Activated CD4-positive, CD25-positive, alpha-beta regulatory T cell treated with anti-CD3 and anti-CD28 coated beads, Interleukin-2, amount 50 U/mL, for 16 hours (primary cell): ENCODE results near the gene FBXL7.

ENCODE experiments used
- DNase-seq: peaks from one replicate; pipeline ENCODE4 v3.0.0-alpha.2; 2020; ENCODE audit warnings: low read depth, low spot score

Gene FBXL7

DNA sequence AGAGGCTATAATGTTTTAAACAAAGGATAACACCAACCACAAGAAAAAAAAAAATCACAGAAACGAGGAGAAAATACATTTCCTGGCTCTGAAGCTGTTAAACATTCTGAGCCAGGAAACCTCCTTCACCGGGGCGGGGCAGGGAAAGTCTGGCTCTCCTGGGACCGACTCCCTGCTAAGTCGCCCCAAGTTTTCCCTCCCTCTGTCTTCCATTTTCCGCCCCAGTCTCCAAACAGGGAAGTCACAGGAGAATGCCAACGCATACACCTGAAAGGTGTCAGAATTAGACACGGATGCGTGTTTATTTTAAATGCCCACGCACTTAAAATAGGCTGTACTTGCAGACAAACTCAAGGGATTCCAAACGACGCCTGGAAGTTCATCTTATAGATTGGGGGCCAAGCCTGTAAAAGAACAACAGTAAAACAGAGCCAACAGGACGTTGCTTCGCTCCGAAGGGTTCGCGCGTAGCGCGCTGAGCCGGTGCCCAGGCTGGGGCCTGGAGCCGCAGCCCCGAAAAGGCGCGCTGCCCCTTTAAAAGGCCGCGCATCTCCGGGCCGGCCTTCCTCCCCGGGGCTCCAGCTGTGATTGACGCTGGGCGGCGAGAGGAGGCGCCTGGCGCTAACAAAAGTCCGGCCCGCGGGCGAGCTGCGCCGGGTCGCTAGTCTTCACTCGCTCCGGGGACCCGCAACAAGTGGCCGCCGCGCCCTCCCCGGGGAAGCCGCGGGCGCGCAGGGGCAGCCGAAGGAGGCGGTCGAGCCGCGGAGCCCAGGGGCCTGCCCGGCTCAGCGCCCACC lies at the start of gene FBXL7:
FBXL7 (plus strand) TSS at position 653 of the 797 bp plus-strand sequence.
- no peak for DNase-seq

DNA sequence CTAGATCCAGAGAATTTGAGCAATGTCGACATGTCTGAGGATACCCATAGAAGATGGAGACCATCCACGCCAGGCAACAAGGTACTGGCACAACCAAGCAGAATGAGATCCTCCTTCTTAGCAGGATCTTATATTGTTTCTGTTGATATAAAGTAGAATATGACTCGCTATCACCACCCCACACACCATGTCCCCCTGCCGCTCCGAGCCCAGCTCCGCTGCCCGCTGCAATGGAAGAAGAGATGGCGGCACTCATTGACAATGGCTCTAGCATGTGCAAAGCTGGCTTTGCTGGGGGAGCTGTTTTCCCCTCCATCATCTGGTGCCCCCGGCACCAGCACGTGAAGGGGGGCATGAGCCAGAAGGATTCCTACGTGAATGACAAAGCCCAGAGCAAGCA lies 49.5 kb upstream of the FBXL7 start:
- no peak for DNase-seq

DNA sequence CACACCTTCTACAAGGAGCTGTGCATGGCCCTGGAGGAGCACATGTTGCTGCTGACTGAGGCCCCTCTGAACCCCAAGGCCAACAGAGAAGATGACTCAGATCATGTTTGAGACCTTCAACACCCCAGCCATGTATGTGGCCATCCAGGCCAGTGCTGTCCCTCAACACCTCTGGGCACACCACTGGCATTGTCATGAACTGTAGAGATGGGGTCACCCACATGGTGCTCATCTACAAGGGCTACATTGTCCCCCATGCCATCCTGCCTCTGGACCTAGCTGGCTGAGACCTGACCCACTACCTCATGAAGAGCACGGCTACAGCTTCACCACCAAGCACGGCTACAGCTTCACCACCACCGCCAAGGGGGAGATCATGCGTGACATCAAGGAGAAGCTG lies 49.0 kb upstream of the FBXL7 start:
- no peak for DNase-seq

DNA sequence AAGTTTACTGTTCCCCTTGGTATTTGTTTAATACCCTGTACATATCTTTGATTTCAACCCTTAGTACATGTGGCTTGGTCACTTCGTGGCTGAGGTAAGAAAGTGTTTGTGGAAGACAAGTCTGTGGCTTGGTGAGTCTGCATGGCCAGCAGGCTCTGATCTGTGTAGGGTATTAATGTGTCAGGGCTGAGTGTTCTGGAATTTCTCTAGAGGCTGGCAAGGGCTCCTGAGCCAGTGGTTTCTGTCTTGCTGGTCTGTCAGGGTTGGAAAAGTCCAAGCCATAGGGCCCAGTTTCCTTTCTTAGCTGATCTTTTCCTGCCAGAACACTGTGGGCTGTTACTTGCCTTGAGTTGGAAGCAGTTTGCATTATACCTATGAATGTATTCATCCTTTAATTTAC lies 48.0 kb upstream of the FBXL7 start:
- DNase-seq = no peak

DNA sequence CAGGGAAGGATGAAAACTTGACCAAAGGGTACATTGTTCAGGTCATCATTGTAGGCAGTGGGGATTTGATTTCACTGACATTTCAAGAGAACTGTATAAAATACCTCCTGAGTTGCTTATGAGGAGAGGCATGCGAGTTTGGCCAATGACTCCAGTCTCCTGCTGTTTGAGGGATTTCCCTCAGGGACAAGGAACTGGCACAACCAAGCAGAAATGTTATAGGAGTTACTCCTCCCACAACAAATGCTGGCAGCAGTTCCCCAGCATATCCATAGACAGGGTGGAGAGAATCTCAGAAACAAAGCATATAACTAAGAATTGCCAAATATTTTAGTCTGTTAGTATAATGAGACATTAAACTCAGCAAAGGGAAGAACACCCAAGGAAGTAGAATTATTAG lies 47.2 kb upstream of the FBXL7 start:
- DNase-seq = no peak

DNA sequence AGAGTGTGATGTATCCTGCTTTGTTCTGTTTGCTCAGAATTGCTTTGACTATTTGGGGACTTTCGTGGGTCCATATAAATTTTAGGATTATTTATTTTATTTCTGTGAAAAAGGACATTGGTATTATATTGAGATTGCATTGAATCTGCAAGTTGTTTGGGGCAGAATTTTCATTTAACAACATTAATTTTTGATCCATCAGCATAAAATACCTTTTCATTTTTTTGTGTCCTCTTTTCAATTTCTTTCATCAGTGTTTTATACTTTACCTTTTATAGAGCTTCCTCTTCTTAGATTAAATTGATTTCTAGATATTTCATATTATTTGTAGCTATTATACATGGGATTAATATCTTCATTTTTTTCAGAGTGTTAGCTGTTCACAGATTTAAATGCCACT lies 40.8 kb upstream of the FBXL7 start:
- DNase-seq = no peak

DNA sequence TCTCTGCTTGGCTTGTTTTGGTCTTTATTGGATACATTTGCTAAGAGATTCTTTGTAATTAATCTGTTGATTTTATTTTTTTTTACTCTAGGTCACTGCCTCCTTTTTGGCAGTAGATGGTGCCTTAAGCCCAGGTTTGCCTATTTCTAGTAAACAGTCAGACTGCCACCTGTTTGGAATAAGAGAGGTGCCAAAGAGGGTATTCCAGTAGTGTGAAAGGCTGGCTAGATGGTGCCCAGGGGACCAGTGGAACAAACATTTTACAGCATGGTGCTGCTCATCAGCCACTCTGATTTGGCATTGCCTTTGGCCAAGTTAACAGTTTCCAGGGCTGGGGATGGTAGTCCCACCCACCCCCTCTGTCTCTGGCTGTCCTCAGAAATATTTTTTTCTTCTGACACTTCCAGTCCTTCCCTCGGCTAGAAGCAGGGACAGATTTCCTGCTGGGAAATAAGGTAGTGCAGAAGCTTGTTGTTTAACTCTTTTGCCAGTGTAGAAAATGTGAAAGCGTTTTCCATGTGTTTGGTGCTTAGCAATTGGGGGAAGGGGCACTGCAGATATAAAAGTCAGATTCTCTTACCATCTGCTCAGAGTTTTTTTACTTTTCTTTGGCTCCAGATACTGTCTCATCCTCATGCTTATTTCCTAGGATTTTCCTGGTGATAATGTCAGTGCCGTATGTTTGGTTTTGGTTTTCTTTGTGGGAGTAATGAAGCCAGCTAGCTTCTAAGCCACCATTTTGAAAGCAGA lies 36.6 kb upstream of the FBXL7 start:
- DNase-seq = no peak

DNA sequence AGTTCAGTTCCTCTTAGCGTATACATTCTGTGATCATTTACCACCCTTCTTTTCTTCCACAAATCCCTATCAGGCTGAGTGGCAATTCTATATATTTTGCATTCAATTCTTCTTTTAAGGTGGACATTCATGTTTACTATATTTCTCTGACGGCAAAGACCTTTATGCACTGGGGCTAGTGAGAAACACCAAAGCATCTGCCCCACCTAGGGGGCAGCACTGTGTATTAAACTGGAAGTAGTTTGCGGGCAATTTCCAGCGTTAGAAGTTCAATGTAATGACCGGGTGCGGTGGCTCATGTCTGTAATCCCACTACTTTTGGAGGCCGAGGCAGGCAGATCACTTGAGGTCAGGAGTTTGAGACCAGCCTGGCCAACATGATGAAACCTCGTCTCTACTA lies 27.9 kb upstream of the FBXL7 start:
- no peak for DNase-seq

DNA sequence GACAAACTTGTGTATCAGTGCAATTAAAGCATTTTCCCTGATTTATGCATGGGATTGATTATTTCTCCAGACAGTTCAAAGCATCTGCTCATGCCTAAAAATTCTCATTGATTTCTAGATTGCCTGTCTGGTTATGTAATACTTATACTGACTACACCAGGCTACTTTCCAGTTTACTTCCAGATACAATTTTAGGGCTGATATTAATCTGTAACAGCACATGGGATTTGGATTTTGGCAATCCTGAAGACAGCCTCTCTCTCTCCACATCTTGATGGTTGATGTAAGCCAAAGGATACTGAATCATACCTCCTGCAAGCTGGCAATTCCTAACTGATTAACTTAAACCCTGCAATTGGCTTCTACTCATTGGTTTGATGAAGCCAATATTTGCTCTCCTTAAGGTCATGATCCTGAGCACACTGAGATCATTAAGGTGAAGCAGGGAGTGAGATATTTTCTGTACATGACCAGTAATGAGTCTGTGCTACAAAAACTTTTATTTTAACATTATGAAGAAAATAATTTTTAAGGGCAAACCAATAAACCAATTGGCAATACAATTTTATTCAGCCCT lies 25.7 kb upstream of the FBXL7 start:
- DNase-seq = no peak

DNA sequence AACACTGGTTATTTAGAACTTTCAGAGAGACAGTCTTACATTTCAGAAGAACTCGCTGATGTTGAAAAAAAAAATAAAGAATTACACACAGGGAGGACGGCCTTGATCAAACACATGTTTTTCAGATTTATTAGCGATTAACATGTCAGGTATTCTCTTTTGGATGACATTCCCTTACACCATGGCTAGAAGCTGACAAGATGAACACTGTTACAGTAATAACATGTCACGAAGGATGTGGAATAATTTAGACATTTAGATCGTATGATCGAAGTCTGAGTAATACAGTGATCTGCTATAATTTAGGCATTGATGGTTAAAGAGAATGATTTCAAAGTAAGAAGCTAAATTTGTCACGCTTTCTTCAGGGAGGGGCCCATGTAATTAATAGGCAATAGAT lies 24.6 kb upstream of the FBXL7 start:
- no peak for DNase-seq

DNA sequence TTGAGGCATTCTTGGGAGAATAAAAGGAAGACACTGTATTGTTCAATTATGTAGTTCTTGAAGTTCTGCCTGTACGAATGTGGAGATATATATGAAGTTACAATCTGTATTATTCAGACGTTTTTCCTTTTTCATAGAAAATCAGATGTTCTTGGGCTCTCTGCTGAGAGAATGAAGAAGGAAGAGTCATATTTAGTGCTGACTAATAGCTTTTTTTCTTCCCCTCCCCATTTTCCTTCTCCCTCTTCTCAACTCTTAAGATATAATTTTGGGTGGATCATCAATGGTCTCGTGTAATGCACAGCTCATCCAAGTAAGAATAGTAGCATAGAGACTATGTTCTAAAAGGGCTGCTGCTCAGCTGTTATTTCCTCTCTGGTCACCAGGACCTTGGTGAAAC lies 23.0 kb upstream of the FBXL7 start:
- DNase-seq = no peak

DNA sequence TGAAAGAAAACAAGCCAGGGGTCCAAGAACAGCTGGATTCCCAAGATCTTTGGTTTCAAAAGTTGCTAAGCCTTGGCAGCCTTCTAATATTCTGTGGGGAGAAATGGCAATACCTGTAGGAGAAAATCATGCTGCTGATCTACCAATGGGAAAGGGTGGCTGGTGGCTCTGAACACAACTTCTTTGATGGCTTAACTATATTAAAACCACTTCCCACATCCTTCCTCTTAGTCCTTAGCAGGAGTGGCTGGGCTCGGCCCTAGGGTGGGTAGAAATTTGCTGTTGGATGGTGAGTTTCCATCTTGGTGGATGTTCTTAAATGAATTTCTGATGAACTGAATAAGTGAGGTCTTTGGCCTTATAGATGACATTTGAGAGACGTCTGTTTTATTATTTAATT lies 19.5 kb upstream of the FBXL7 start:
- no peak for DNase-seq

DNA sequence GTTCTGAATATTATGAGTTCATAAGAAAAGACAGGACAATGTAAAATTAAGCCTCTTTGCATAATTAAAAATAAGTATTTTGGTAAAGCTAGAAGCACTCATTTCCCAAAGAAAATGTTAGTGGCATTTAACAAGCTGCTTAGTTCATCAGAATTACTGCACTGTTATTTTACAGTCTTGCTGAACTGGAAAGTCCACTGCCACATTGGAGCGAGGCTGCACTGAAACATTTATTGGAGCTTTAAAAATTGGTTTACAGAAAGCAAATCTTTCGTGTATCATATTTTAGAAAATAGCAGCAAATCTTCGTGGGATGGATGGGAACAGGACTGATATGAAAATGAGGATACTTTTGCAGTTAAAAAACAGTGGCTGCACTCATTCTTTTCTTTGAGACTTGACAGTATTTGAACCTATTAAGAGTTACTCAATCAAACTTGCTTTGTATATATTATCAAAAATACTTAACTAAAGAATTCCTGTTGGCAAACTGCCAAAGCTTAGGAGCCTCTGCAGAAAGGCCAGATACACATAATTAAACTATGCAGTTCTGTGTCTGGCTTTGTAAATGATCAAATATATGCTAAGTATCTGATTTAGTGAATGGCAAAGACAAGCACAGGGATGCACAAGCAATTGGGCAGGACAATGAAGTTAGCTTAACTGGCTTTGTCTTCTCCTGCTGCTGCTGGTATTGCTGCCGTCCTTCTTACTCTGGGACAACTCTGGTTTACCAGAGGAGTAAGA lies 16.5 kb upstream of the FBXL7 start:
- DNase-seq = no peak

DNA sequence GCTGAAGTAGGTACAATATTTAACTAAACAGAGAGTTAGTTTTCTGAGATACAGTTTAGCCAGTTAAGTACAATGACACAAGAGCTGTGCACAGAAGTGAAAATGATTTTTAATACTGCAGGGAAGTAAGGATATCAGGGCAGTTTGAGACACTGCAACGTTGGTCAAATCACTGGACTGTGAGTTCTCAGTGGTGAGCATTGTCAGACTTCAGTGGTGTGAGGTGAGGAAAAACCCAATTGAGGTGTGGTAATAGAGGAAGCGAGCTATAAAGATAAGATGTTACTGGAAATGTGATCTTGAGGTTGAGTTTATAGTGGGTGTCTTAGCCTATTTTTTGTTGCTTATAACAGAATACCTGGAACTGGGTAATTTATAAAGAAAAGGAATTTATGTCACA lies 12.8 kb upstream of the FBXL7 start:
- DNase-seq = no peak

DNA sequence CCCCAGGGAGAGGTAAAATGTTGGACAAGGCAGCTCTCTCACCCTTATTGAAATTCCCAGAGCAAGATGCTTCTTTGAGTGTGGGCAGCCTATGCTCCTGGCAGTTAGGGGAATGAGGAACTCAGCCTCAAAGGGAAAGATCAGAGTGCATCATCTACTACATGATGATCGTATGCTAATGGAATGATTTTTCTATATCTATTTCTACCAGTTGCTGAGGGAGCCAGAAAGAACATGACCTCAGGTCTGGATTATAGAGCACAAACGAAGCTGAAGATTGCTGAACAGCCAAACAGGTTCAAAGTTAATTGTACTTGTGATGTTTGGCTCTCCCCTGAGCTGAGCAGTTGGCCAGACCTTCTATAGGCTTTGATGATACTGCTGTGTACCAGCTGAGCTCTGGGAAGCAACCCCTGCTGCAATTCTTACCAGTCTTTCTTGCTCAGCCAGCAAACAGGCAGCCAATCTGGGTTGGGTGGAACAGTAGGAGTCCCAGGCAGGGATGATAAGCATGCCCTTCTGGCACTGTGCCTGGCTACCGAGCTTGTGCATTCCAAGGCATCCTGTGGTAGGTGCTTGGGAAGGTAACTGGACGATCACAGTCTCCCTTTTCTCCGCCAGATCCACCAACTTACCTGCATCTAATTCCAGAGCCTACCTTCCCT lies 10.3 kb upstream of the FBXL7 start:
- no peak for DNase-seq

DNA sequence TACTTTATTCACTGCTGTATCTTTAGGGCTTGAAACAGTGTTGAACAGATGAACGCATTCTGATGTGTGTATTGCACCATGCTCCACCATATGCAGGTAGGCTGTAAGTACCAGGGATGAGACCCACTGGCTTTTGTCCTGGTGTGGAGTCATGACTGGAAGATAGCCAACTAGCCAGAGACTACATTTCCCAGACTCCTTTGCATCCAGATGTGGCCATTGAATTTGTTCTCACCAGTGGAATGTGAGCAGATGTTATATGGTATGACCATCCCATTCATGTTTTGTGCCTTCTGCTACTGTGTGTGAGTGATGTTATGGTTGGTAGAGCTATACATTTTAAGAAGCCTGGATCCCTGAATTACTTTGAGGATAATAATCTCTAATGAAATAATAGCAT lies 7.4 kb upstream of the FBXL7 start:
- DNase-seq = no peak

DNA sequence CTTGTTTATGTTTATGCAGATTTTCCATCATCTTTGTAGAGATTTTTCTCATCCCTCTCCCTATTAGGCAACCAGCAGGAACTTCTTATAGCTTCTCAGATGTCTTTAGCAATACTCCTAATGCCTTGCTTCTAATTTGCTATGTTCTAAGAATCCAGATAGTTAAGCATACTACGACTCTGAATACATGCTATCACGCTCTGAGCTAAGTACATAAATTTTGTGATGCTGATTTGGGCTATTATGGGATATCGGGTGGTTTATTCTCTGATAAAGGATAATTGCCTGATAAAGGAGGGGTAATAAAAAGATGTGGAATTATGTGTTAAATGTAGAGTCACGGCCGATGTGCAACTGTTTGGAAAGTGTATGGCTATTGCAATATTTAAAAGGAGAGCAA lies 6.5 kb upstream of the FBXL7 start:
- no peak for DNase-seq

DNA sequence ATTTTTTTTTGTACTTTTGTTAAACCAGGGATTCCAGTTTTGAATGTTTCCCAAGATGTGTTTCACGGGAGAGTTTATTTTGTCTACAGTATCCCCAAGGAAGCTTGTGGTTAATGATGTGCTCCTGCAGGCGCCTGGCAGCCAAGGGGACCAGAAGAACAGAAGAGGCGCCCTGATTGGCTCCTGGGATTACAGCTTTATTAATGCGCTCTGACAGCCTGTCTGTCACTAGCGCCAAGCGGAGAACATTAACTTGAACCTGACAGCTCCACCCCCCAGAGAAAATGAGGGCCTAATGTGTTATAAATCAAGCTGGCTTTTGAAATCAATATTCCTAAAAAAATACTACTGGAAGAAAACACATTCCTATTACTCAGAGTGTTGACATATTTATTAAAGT lies 5.0 kb upstream of the FBXL7 start:
- DNase-seq = no peak

DNA sequence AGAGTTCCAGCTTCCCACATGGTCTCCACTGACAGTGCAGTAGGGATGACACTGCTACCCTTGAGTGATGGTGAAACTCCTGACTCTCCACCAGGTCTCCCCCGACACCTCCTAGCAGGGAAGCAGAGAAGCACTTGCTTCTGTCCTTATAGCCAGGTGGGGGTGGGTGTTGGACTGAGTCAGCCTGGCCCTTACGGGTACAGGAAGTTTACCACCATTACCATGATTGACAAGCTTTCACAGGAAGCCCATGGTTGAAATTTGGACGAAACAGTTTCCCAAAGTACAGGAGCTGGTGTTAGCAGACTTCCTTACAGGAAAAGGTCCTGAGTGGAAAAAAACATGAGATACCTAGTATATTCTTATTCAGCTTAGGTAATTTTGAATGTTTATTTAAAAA lies 3.1 kb upstream of the FBXL7 start:
- DNase-seq = no peak

DNA sequence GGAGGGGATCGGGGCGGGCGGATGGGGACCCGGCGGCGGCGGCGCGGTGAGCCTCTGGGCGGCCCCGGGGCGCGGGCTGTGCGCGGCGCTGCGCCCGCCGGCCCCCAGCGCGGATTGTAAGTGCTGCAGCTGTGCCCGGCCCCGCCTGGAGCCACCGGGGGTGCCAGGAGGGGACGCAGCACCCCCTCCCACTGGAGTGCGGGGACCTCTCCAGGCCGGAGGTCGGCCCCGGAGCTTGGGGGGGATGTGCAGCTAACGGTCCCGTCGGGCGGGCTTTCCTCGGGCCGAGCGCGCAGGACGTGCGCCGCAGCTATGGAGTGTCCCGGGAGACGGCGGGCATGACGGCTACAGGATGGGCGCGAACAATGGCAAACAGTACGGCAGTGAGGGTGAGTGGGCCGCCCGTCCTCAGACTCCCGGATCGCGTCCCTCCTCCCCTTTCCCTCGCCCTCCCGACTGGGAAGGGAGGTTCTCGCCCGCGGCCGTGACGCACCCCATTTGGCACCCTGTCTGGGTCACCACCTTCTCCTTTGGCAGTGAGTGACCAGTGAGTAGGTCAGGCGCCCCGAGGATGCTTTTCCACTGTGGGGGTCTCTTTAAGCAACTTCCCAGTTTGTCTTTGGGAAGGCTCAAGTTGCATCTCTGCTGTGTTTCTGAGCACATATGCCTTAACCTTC lies 483 bp downstream of the FBXL7 start:
- no peak for DNase-seq
